ENCODE data around the gene TOPBP1. TPM values are rescaled to one million over a fixed set of nuclear protein-coding genes. Genes with fewer than 3 reads are reported as not detected.
"Not testable (repeated sequence)": the region's sequence is repeated elsewhere in the genome, so short reads cannot be mapped to it uniquely, and the experiment has no call there.

TOPBP1 gene
- total and polyA plus RNA-seq, 8 donors = 5.8 to 13.0 (median 8.0) TPM

- Histone ChIP-seq H3K27ac (no peak overlapping the region), H3K27me3 (no peaks in the 10 kb centered on the region), H3K4me3 (no peak overlapping the region), H3K36me3 (no peaks in the 10 kb centered on the region), H3K9me3 (no peaks in the 10 kb centered on the region), H3K4me1 (no peaks in the 10 kb centered on the region)
- DNase-seq (no peak), ATAC-seq (no peak), FAIRE-seq (no peak)
- WGBS, 2 donors = 67 to 94% methylated on average over 4 of the region's 4 CpGs
- intact Hi-C loops (cut with DNase I) = no loop called here
- no peak for TF ChIP-seq CTCF (IDR thresholded peaks at IDR 0.05)
Measured at GRCh38 chr3:133692759-133693158, 31.0 kb upstream of the TOPBP1 start.

GRCh38 chr3:133691273-133692107 lies 29.7 kb upstream of the TOPBP1 start:
- Histone ChIP-seq H3K4me1 (no peaks in the 10 kb centered on the region), H3K27ac (no peak overlapping the region), H3K36me3 (no peaks in the 10 kb centered on the region), H3K27me3 (no peaks in the 10 kb centered on the region), H3K9me3 (no peaks in the 10 kb centered on the region), H3K4me3 (no peak overlapping the region)
- no peak for FAIRE-seq
- ATAC-seq = no peak
- WGBS, 2 donors = 54 to 67% methylated on average over 6 of the region's 6 CpGs
- DNase-seq = no peak
- no peak for TF ChIP-seq CTCF (IDR thresholded peaks at IDR 0.05)
- intact Hi-C loops (cut with DNase I) = no loop called here

GRCh38 chr3:133677993-133678392 lies 16.3 kb upstream of the TOPBP1 start:
- FAIRE-seq; H3K27ac ChIP-seq; H3K4me3 ChIP-seq; H3K36me3 ChIP-seq; ATAC-seq; DNase-seq; H3K4me1 ChIP-seq; H3K9me3 ChIP-seq; intact Hi-C loops (cut with DNase I); H3K27me3 ChIP-seq: not testable (repeated sequence)
- 91% methylated on average over 2 of the region's 2 CpGs for WGBS, 2 donors

GRCh38 chr3:133676336-133677118 lies 14.8 kb upstream of the TOPBP1 start:
- 66 to 72% methylated on average over 11 of the region's 11 CpGs for WGBS, 2 donors
- peaks cover 0 to 6% (median 4%) of the 10 kb centered on the region in 3 donors for H3K4me1 ChIP-seq
- DNase-seq (no peak), FAIRE-seq (no peak), ATAC-seq (peak in 1 of 4 donors; percentile 20)
- no peak overlapping the region for H3K27ac ChIP-seq
- no peak overlapping the region for H3K4me3 ChIP-seq
- H3K27me3 ChIP-seq = no peaks in the 10 kb centered on the region
- no peaks in the 10 kb centered on the region for H3K36me3 ChIP-seq
- no peak for TF ChIP-seq CTCF (IDR thresholded peaks at IDR 0.05)
- H3K9me3 ChIP-seq = no peaks in the 10 kb centered on the region
- intact Hi-C loops (cut with DNase I) = no loop called here

GRCh38 chr3:133675631-133676335 lies 14.0 kb upstream of the TOPBP1 start:
- no peak for FAIRE-seq
- 30 to 31% methylated on average over 6 of the region's 6 CpGs for WGBS, 2 donors
- intact Hi-C loops (cut with DNase I) = no loop called here

More at GRCh38 chr3:133675631-133676335, 14.0 kb upstream of the TOPBP1 start:
- ATAC-seq (peak; percentile 66 to 88 (median 81)), DNase-seq (no peak)
- no peak for TF ChIP-seq CTCF (IDR thresholded peaks at IDR 0.05)
- no peaks in the 10 kb centered on the region for H3K36me3 ChIP-seq
- peak overlapping the region in 1 of 4 donors; percentile 15 for H3K27ac ChIP-seq
- H3K27me3 ChIP-seq = no peaks in the 10 kb centered on the region
- no peaks in the 10 kb centered on the region for H3K9me3 ChIP-seq
- peaks cover 4 to 6% (median 5%) of the 10 kb centered on the region in 3 donors for H3K4me1 ChIP-seq
- H3K4me3 ChIP-seq = no peak overlapping the region

Measured in pancreas (tissue), 10 donors.